ENCODE results near the gene CCDC85B.
A peak's percentile ranks its signal among the peaks of the same experiment; 100 is the strongest.
"Not testable (repeated sequence)": the region's sequence is repeated elsewhere in the genome, so short reads cannot be mapped to it uniquely, and the experiment has no call there.

The CCDC85B gene

DNA sequence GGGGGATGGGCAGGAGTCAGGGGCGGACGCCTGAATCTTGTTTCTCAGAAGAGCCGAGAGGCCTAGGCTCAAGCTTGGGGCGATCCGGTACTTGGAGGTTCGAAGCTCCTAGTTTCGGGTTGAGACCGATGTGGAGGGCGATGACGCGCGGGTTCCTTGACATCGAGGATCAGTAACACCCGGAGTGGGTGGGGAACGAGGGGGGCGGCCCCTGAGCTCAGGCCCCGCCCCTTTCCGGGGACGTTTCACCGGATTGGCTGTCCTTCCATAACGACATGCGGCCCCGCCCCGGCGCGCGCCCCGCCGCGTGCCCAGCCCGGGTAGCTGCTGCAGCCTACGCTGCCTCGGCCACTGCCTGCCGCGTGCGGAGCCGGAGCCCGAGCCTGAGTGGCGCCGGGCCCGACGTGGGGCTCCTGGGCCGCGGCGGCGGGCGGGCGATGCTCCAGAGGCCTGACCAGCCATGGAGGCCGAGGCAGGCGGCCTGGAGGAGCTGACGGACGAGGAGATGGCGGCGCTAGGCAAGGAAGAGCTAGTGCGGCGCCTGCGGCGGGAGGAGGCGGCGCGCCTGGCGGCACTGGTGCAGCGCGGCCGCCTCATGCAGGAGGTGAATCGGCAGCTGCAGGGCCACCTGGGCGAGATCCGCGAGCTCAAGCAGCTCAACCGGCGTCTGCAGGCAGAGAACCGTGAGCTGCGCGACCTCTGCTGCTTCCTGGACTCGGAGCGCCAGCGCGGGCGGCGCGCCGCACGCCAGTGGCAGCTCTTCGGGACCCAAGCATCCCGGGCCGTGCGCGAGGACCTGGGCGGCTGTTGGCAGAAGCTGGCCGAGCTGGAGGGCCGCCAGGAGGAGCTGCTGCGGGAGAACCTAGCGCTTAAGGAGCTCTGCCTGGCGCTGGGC lies at the start of gene CCDC85B:
Gene CCDC85B, plus strand, starts transcription at position 350 of the 895 bp plus-strand sequence. Its CDS starts 111 bp downstream, at position 461.
- peak; percentile 72 for DNase-seq (ENCODE audit: low read depth)

- DNase-seq (ENCODE audit: low read depth): no peak
These were observed 48.3 kb upstream of the CCDC85B start for GRCh38 chr11:65842144-65842543.

GRCh38 chr11:65843811-65844210 lies 46.7 kb upstream of the CCDC85B start:
- DNase-seq (ENCODE audit: low read depth): no peak

DNA sequence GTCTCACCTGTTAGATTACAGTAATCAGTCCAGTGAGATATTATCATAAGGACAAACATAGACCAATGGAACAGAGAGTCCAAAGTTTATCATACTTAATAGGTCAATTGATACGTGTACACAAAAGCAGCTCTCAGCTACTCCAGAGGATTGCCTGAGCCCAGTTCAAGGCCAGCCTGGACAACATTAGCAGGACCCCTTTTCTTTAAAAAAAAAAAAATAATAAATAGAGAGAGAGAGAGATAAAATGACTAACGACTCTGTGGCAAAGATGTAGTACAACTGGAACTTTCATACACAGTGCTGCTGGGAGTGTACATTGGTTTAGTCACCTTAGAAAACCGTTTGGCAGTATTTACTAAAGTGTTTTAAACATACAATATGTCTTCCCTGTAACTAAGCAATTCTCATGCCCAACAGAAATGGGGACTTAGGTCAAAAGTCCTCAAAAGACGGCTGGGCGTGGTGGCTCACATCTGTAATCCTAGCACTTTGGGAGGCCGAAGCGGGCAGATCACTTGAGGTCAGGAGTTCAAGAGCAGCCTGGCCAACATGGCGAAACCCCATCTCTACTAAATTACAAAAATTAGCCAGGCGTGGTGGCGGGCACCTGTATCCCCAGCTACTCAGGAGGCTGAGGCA lies 46.1 kb upstream of the CCDC85B start:
- DNase-seq (ENCODE audit: low read depth): no peak

- DNase-seq (ENCODE audit: low read depth): no peak
These were observed 42.7 kb upstream of the CCDC85B start for GRCh38 chr11:65847746-65848145.

GRCh38 chr11:65848693-65849092 lies 41.8 kb upstream of the CCDC85B start:
- DNase-seq (ENCODE audit: low read depth): not testable (repeated sequence)

- no peak for DNase-seq (ENCODE audit: low read depth)
These were observed 41.1 kb upstream of the CCDC85B start for GRCh38 chr11:65849366-65849765.

- no peak for DNase-seq (ENCODE audit: low read depth)
These were observed 40.7 kb upstream of the CCDC85B start for GRCh38 chr11:65849771-65850216.

- no peak for DNase-seq (ENCODE audit: low read depth)
These were observed 40.0 kb upstream of the CCDC85B start for GRCh38 chr11:65850217-65851082.

DNA sequence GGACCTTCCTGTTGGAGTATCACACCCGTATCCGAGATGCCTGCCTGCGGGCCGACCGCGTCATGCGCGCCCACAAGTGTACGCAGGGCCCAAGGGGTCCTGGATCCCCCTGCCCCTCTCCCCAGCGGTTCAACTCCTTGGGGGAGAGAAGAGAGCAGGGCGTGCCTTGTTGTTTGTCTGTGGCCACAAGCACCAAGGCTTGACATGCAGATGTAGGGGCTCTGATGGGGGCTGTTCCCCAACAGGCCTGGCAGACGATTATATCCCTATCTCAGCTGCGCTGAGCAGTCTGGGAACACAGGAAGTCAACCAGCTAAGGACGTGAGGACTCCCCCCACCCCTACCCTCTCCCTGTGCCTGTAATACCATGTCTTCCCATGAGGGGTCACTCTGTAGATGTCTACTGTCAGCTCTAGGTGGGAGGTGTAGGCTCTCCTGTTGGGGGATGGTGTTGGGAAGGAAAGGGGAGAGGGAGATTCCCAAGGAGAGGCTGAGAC lies 39.3 kb upstream of the CCDC85B start:
- no peak for DNase-seq (ENCODE audit: low read depth)

- DNase-seq (ENCODE audit: low read depth): no peak
These were observed 38.5 kb upstream of the CCDC85B start for GRCh38 chr11:65851811-65852507.

DNA sequence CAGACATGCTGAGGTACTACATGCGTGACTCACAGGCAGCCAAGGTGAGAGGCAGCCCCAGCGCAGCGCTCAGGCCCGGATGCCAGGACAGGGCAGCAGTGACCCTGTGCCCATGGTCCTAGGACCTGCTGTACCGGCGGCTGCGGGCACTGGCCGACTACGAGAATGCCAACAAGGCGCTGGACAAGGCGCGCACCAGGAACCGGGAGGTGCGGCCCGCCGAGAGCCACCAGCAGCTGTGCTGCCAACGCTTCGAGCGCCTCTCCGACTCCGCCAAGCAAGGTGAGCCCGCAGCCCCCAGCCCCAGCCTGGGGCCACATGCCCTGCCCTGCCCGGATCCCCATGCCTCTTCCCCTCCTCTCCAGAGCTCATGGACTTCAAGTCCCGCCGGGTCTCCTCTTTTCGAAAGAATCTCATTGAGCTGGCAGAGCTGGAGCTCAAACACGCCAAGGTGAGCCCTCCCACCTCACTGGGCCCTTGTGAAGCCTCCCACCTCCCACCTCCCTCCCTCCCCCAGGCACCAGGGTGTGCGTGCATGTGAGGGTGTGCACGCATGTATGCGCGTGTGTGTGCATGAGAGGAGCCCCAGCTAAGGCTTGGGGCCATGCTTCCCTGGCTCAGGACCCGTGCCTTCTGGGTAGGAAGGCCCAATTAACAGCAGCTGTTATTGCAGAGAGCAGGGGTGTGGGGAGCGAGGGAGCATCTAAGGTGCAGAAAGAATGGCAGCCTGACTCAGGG lies 37.8 kb upstream of the CCDC85B start:
- no peak for DNase-seq (ENCODE audit: low read depth)

- no peak for DNase-seq (ENCODE audit: low read depth)
These were observed 37.1 kb upstream of the CCDC85B start for GRCh38 chr11:65853246-65853979.

DNA sequence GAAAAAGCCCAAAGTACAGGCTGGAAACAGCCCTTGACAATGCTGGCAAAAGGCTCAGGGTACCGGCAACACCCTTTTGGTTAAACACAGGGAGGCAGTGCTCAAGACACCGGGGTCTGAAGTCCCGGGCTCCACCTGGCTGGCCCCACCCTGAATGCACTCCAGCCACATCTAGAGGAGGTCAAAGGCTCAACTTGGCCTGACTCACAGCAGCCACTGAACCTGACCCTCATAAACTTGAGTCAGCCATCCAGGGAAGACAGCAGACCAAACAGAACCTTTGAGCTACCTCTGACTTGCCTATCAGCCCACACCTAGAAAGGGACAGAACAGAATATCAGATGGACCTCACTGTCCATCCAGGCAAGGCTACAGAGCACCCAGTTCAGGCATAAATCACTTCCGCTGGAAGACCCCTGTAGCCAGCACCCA lies 36.3 kb upstream of the CCDC85B start:
- DNase-seq (ENCODE audit: low read depth): no peak

GRCh38 chr11:65854852-65855837 lies 35.3 kb upstream of the CCDC85B start:
- DNase-seq (ENCODE audit: low read depth): no peak

DNA sequence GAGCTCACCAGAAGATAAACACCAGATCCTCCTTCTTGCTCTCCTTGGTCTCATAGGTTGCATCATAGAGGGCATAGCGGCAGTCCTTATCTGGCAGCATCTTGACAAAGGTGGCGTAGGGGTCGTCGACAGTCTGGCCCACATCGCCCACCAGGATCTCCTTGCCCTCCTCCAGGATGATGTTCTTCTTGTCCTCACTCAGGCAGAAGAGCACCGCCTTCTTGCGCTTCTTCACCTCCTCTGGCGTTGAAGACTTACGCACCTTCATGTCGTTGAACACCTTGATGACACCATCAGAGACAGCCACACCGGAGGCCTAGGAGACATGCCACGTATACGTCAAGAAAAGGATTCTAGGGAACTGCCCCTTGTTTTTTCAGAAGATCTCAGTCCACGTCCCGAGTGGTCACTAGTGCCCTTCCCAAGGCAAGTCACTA lies 34.5 kb upstream of the CCDC85B start:
- DNase-seq (ENCODE audit: low read depth): no peak

DNA sequence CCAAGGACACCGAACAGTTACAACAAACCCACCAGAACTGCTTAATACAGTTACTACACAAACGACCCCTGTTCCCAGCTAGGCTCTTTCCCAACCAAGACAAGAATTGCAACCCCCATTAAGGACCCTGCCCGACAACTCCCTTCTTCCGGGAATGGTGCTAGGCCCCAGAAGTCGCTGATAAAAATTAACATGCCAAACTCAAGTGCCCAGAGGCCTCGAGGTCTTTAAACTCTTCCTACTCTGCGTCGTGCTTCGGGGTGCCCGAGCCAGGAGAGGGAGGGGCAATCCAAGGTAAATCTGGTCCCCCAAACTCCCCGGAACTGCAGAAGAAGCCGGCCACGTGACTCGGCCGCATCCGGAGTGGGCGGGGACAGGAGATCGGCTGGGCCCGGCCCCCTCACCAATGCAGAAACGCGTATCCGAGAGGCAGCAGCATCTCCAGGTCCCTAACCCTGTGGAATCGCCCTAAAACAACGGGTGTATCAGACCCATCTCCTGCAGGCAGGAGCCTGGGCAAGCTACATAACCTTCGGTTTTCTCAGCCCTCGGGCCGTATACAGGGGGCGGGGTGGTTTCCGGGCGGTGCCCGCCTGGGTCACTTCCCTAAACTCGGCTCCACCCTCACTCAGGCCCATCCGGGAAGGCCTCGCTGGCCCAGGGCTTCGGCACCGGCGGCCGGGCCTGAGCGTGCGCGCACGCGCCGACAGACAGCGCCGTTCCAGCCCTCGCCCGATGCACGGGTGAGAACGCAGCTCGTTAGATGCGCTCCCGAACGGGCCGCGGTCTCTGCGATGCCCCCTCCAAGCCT lies 33.6 kb upstream of the CCDC85B start:
- DNase-seq (ENCODE audit: low read depth): no peak

DNA sequence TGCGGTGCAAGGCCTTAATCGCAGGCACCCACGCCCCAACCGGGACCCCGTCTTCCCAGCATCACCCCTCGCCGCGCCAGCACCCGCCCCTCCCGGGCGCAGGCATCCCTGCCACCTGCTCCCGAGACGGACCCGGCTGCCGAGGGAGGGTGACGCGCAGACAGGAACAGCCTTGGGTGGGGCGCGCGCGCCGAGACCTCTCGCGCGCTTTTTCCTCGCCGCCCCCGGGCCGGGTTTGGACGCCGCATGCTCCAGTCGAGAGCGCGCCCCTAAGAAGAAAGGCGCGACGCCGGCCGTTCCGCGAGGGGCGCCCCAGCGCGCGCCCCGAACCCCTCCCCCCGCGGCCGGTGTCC lies 33.0 kb upstream of the CCDC85B start:
- no peak for DNase-seq (ENCODE audit: low read depth)
